ENCODE data around the gene PIK3C2G.

GRCh38 chr12:18689771-18690170, 428.5 kb downstream of the PIK3C2G start:
- TF ChIP-seq POLR2A (IDR thresholded peaks at IDR 0.05), result no peak
- TF ChIP-seq, protein P1, sequence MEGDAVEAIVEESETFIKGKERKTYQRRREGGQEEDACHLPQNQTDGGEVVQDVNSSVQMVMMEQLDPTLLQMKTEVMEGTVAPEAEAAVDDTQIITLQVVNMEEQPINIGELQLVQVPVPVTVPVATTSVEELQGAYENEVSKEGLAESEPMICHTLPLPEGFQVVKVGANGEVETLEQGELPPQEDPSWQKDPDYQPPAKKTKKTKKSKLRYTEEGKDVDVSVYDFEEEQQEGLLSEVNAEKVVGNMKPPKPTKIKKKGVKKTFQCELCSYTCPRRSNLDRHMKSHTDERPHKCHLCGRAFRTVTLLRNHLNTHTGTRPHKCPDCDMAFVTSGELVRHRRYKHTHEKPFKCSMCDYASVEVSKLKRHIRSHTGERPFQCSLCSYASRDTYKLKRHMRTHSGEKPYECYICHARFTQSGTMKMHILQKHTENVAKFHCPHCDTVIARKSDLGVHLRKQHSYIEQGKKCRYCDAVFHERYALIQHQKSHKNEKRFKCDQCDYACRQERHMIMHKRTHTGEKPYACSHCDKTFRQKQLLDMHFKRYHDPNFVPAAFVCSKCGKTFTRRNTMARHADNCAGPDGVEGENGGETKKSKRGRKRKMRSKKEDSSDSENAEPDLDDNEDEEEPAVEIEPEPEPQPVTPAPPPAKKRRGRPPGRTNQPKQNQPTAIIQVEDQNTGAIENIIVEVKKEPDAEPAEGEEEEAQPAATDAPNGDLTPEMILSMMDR (IDR thresholded peaks at IDR 0.05), result no peak

Measured in testis (tissue), 2 donors.